Parathyroid adenoma (tissue), 2 donors: Measurements from ENCODE around the gene SMO.

Source experiments
- H2AFZ ChIP-seq: fragments of 300-600 bp; sonication (generic); one replicate; pipeline ENCODE4 v1.7.0; 2017; ENCODE audit warnings: antibody characterized with exemption, mild to moderate bottlenecking
- H3K27ac ChIP-seq: fragments of 300-600 bp; sonication (generic); one replicate; pipeline ENCODE4 v1.7.0; 2017
- H3K27me3 ChIP-seq: fragments of 300-600 bp; sonication (generic); one replicate; pipeline ENCODE4 v1.7.0; 2017; ENCODE audit warnings: low read length; ENCODE audit not compliant: control insufficient read depth, insufficient read depth
- H3K36me3 ChIP-seq: fragments of 300-600 bp; sonication (generic); one replicate; pipeline ENCODE4 v1.7.0; 2017; ENCODE audit warnings: low read length; ENCODE audit not compliant: control insufficient read depth, insufficient read depth
- H3K4me1 ChIP-seq: fragments of 300-600 bp; sonication (generic); one replicate; pipeline ENCODE4 v1.7.0; 2017; ENCODE audit warnings: control low read depth
- H3K4me2 ChIP-seq: fragments of 300-600 bp; sonication (generic); one replicate; pipeline ENCODE4 v1.7.0; 2017; ENCODE audit warnings: low read length
- H3K4me3 ChIP-seq: fragments of 300-600 bp; sonication (generic); one replicate; pipeline ENCODE4 v1.7.0; 2017; ENCODE audit warnings: low read depth, low read length
- H3K79me2 ChIP-seq: fragments of 300-600 bp; sonication (generic); one replicate; pipeline ENCODE4 v1.7.0; 2017; ENCODE audit warnings: control low read depth
- H3K9ac ChIP-seq: fragments of 300-600 bp; sonication (generic); one replicate; pipeline ENCODE4 v1.7.0; 2017; ENCODE audit warnings: mild to moderate bottlenecking
- H3K9me3 ChIP-seq: fragments of 300-600 bp; sonication (generic); one replicate; pipeline ENCODE4 v1.7.0; 2017; ENCODE audit warnings: low read length; ENCODE audit not compliant: control insufficient read depth
- TF ChIP-seq, protein P1 (sequence below): fragments of 300-600 bp; sonication (generic); IDR thresholded peaks from one replicate; pipeline ENCODE4 v1.7.0; 2017; ENCODE audit warnings: antibody characterized with exemption, mild to moderate bottlenecking
- donor health status: primary hyperparathyroidism.

Gene SMO

DNA sequence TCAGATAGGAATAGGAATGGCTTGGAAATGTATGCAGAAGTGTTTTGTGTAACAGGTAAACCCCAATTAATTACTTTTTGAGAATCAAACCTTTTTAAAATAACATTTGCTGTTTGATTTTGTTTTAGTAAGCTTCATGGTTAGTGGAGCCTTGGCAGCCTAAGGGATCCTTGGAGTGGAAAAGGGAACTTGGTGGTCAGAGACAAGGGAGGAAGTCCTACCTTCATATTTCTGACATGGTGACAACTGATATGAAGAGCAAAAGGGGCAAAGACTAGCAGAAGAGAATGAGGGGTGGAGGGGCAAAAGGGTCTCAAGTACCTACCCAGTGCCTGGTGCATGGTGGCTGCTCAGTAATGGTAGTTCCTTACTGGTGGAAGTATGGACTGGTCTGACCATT, 68.7 kb downstream of the SMO start:
- H3K27me3 ChIP-seq: no peaks in the 10 kb centered on the region
- H3K9me3 ChIP-seq: no peaks in the 10 kb centered on the region
- TF ChIP-seq, protein P1, sequence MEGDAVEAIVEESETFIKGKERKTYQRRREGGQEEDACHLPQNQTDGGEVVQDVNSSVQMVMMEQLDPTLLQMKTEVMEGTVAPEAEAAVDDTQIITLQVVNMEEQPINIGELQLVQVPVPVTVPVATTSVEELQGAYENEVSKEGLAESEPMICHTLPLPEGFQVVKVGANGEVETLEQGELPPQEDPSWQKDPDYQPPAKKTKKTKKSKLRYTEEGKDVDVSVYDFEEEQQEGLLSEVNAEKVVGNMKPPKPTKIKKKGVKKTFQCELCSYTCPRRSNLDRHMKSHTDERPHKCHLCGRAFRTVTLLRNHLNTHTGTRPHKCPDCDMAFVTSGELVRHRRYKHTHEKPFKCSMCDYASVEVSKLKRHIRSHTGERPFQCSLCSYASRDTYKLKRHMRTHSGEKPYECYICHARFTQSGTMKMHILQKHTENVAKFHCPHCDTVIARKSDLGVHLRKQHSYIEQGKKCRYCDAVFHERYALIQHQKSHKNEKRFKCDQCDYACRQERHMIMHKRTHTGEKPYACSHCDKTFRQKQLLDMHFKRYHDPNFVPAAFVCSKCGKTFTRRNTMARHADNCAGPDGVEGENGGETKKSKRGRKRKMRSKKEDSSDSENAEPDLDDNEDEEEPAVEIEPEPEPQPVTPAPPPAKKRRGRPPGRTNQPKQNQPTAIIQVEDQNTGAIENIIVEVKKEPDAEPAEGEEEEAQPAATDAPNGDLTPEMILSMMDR: no peak
- peaks cover 21% of the 10 kb centered on the region for H3K79me2 ChIP-seq
- no peak overlapping the region for H3K4me2 ChIP-seq
- H3K27ac ChIP-seq: no peak overlapping the region
- H3K9ac ChIP-seq: no peak overlapping the region
- no peaks in the 10 kb centered on the region for H3K36me3 ChIP-seq
- H2AFZ ChIP-seq: no peak overlapping the region
- H3K4me3 ChIP-seq: no peak overlapping the region
- peaks cover 2% of the 10 kb centered on the region for H3K4me1 ChIP-seq

DNA sequence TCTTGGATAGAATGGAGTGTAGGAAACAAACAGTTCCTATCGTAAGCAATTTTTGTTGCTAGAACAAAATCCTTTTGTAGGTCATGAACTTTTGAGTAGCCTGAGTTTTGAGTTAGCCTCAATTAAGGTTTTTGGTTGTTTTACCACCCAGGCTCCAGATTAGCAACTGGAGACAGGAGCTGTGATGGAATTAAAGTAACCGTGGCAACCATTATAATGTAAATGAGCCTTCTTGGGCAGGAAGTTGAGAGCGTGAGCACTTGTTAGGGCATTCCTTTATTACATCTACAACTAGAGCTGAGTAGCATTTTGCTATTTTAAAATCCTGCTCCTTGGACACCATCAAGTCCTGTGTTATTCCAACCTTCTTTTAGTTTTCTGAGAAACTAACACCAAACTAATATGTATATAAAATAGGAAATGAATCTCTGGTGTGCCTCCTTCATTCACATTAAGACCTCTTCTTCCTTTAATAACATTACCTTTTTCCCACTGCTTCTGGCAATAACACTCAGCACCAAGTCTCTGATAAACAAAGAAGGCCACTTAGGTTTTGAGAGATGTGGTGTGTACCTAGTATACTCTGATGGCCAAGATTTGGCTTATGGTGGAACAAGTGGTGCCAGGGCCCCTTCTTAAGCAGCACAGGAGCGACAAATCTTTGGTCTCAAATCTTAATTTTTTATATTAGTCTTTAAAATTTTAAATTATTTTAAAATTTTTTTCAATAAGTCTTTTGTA, 70.4 kb downstream of the SMO start:
- Histone ChIP-seq H2AFZ (no peak overlapping the region), H3K4me1 (no peaks in the 10 kb centered on the region), H3K9ac (no peak overlapping the region), H3K4me3 (no peak overlapping the region), H3K27ac (no peak overlapping the region), H3K79me2 (peaks cover 30% of the 10 kb centered on the region), H3K9me3 (no peaks in the 10 kb centered on the region), H3K27me3 (no peaks in the 10 kb centered on the region), H3K4me2 (no peak overlapping the region), H3K36me3 (no peaks in the 10 kb centered on the region)
- TF ChIP-seq, protein P1: no peak

DNA sequence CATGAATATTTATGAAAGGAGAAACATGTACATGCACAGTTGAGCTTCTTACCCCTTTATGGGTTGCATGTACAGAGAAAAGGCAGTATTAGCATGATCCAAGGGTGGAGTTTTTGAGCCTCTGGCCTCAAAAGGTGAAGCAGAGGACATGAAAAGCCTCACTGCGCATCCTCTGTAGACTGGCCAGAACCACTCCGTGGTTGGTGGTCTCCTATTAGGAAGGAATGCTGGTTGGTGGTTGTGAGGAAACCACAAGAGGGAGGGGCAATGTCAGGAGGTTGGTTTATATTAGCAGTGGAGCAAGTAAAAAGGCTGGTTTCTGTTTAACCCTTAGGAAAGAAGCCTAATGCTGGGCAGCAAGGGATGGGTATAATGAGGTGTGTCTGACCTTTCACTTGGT, 73.9 kb downstream of the SMO start:
- no peaks in the 10 kb centered on the region for H3K36me3 ChIP-seq
- no peaks in the 10 kb centered on the region for H3K4me1 ChIP-seq
- H3K4me3 ChIP-seq: no peak overlapping the region
- no peaks in the 10 kb centered on the region for H3K27me3 ChIP-seq
- H3K9me3 ChIP-seq: no peaks in the 10 kb centered on the region
- TF ChIP-seq, protein P1: no peak
- no peak overlapping the region for H2AFZ ChIP-seq
- no peak overlapping the region for H3K4me2 ChIP-seq
- H3K9ac ChIP-seq: no peak overlapping the region
- H3K27ac ChIP-seq: no peak overlapping the region
- peaks cover 32% of the 10 kb centered on the region for H3K79me2 ChIP-seq
